ENCODE measurements around the gene CTDSP2. TPM values are rescaled to one million over a fixed set of nuclear protein-coding genes. Genes with fewer than 3 reads are reported as not detected.

CTDSP2 gene
- total RNA-seq, 1 donor from 2014 or later, result 129 TPM

DNA sequence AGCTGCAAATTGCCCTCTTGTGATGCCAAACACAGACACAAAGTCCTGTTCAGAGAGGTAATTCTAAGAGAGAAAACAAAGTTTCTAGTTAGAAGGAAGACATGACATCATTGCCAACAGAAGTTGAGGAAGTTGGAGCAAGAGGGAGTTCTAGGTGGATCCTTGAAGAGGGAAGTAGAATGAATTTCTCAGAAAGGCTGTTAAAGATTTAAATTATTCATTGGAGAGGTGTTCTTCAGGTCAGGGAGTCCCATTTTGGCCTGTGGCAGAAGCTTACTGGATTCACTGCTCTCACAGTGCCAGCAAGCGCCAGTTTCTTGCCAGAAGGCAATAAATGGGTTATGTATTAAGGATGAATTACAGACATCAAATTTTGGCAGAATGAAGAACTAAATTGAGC lies 48.6 kb downstream of the CTDSP2 start:
- peaks cover 72 to 78% of the 10 kb centered on the region in 2 donors for H3K36me3 ChIP-seq
- H3K4me3 ChIP-seq, result no peak overlapping the region
- H3K27ac ChIP-seq, result no peak overlapping the region
- no peaks in the 10 kb centered on the region for H3K9me3 ChIP-seq
- no peak for DNase-seq (ENCODE audit: low spot score in 2 of 2)
- intact Hi-C loops (cut with DNase I), result no loop called here
- TF ChIP-seq, protein P1, sequence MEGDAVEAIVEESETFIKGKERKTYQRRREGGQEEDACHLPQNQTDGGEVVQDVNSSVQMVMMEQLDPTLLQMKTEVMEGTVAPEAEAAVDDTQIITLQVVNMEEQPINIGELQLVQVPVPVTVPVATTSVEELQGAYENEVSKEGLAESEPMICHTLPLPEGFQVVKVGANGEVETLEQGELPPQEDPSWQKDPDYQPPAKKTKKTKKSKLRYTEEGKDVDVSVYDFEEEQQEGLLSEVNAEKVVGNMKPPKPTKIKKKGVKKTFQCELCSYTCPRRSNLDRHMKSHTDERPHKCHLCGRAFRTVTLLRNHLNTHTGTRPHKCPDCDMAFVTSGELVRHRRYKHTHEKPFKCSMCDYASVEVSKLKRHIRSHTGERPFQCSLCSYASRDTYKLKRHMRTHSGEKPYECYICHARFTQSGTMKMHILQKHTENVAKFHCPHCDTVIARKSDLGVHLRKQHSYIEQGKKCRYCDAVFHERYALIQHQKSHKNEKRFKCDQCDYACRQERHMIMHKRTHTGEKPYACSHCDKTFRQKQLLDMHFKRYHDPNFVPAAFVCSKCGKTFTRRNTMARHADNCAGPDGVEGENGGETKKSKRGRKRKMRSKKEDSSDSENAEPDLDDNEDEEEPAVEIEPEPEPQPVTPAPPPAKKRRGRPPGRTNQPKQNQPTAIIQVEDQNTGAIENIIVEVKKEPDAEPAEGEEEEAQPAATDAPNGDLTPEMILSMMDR (IDR thresholded peaks at IDR 0.05), result no peak
- no peaks in the 10 kb centered on the region for H3K27me3 ChIP-seq
- H3K4me1 ChIP-seq, result no peaks in the 10 kb centered on the region

DNA sequence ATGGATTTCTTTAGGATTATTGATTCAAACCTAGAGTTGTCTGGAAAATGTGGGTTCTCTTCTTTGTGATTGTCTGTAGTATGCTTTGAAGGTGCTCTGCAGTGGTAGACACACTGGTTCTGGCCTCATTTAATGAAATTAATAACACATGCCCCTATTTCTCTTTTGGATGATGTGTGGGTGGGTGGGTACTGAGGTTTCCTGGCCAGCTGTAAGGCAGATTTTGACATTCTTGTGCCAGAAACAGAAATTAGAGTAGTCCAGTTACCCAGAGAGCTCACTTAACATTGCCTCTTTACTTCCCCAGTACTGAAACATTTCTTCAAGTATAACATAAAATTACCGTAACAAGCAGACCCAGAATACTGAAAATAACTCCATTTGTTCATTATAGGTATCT lies 49.5 kb downstream of the CTDSP2 start:
- TF ChIP-seq, protein P1 (IDR thresholded peaks at IDR 0.05), result no peak
- Histone ChIP-seq H3K4me1 (no peaks in the 10 kb centered on the region), H3K36me3 (peaks cover 72 to 78% of the 10 kb centered on the region in 2 donors), H3K27me3 (no peaks in the 10 kb centered on the region), H3K4me3 (no peak overlapping the region), H3K27ac (no peak overlapping the region), H3K9me3 (no peaks in the 10 kb centered on the region)
- DNase-seq (ENCODE audit: low spot score in 2 of 2), result no peak
- intact Hi-C loops (cut with DNase I), result no loop called here

DNA sequence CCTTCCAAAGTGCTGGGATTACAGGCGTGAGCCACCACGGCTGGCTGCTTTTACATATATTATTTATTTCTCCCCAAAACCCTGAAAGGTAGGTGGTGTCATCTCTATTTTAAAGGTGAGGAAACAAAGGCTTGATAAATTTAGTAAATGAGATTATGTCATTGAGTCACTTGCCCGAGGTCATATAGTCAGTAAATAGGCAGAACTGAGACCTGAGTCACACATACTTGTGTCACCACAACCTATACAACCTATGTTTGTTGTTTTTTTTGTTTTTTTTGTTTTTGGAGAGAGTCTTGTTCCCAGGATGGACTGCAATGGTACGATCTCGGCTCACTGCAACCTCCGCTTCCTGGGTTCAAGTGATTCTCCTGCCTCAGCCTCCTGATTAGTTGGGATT lies 51.2 kb downstream of the CTDSP2 start:
- intact Hi-C loops (cut with DNase I), result no loop called here
- Histone ChIP-seq H3K36me3 (peaks cover 68 to 73% of the 10 kb centered on the region in 2 donors), H3K4me3 (no peak overlapping the region), H3K27me3 (no peaks in the 10 kb centered on the region), H3K4me1 (no peaks in the 10 kb centered on the region), H3K9me3 (no peaks in the 10 kb centered on the region), H3K27ac (no peak overlapping the region)
- DNase-seq (ENCODE audit: low spot score in 2 of 2), result peak in 1 of 2 donors; percentile 16
- TF ChIP-seq, protein P1 (IDR thresholded peaks at IDR 0.05), result no peak

DNA sequence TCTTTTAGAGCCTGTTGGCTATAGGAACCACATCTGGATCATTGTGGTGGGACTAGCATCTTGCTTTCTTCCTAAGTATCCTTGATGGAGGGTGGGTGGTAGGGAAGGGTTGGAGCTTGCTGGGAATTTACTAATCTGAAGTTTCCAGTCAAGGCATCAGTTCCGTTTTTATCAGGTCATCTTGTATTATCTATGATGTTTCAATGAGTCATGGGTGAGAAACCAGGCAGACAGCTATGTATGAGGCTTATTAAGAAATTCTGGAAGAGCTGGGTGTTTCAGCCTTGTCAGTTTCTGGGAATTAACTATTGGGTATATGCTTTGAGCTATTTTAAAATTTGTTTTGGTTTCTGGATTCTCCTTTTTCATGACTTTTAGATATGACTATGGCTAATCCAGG lies 52.6 kb downstream of the CTDSP2 start:
- no peak for DNase-seq (ENCODE audit: low spot score in 2 of 2)
- Histone ChIP-seq H3K27ac (no peak overlapping the region), H3K36me3 (peaks cover 55 to 73% of the 10 kb centered on the region in 2 donors), H3K9me3 (no peaks in the 10 kb centered on the region), H3K4me3 (no peak overlapping the region), H3K27me3 (no peaks in the 10 kb centered on the region), H3K4me1 (no peaks in the 10 kb centered on the region)
- TF ChIP-seq, protein P1 (IDR thresholded peaks at IDR 0.05), result no peak
- intact Hi-C loops (cut with DNase I), result no loop called here

DNA sequence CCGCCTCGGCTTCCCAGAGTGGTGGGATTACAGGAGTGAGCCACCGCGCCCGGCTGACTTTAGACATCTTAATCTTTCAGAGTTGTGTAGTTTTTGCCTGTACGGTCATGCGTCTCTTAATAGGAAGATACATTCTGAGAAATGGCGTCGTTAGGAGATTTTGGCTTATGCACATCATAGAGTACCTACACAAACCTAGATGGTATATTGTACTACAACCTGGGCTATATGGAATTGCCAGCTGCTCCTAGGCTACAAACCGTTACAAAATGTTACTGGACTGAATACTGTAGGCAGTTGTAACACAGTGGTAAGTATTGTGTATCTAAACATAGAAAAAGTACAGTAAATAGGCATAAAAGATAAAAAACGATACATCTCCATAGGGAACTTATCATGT lies 62.7 kb downstream of the CTDSP2 start:
- peak overlapping the region in 1 of 2 donors; percentile 97 for H3K4me3 ChIP-seq
- H3K9me3 ChIP-seq, result no peaks in the 10 kb centered on the region
- H3K36me3 ChIP-seq, result peaks cover 29 to 33% of the 10 kb centered on the region in 2 donors
- intact Hi-C loops (cut with DNase I), result no loop called here
- no peak for DNase-seq (ENCODE audit: low spot score in 2 of 2)
- H3K27ac ChIP-seq, result no peak overlapping the region
- peaks cover 7 to 14% of the 10 kb centered on the region in 2 donors for H3K4me1 ChIP-seq
- TF ChIP-seq, protein P1 (IDR thresholded peaks at IDR 0.05), result no peak
- H3K27me3 ChIP-seq, result no peaks in the 10 kb centered on the region

DNA sequence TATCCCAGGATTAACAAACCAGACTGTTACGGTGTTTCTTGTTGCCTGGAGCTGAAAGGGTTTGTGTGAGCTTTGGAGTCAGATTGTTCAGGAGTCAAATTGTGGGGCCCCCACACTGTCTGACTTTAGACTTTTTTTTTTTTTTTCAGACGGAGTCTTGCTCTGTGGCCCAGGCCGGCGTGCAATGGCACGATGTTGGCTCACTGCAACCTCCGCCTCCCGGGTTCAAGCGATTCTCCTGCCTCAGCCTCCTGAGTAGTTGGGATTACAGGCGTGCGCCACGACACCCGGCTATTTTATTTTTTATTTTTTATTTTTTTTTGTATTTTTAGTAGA lies 63.1 kb downstream of the CTDSP2 start:
- no peak overlapping the region for H3K27ac ChIP-seq
- H3K4me1 ChIP-seq, result peaks cover 7 to 14% of the 10 kb centered on the region in 2 donors
- no peak for DNase-seq (ENCODE audit: low spot score in 2 of 2)
- H3K9me3 ChIP-seq, result no peaks in the 10 kb centered on the region
- H3K4me3 ChIP-seq, result peak overlapping the region; percentile 77 to 97
- H3K27me3 ChIP-seq, result no peaks in the 10 kb centered on the region
- TF ChIP-seq, protein P1 (IDR thresholded peaks at IDR 0.05), result no peak
- peaks cover 26 to 28% of the 10 kb centered on the region in 2 donors for H3K36me3 ChIP-seq
- intact Hi-C loops (cut with DNase I), result no loop called here
